SK-N-SH (cell line): ENCODE data around the gene HLA-DPB1. TPM values are rescaled to one million over a fixed set of nuclear protein-coding genes. Genes with fewer than 3 reads are reported as not detected.
"Not testable (repeated sequence)": the region's sequence is repeated elsewhere in the genome, so short reads cannot be mapped to it uniquely, and the experiment has no call there.

ENCODE experiments used
- CTCF ChIA-PET: fragments of 300-600, 350-600 bp; formaldehyde crosslinking; extraction: SDS; loops from one replicate; lab custom pipeline; 2021; lab: Yijun Ruan, JAX
- POLR2A ChIA-PET: fragments of 350-600 bp; sonication (Branson Sonifier 250); formaldehyde crosslinking; extraction: SDS; loops from one replicate; lab custom pipeline; 2020; ENCODE audit warnings: antibody characterized with exemption, inconsistent platforms; lab: Yijun Ruan, JAX
- DNase-seq: peaks from one replicate; pipeline ENCODE4 v3.0.0; 2012
- H2AFZ ChIP-seq: fragments of 200-600 bp; sonication (generic); 2 replicates; pipeline ENCODE4 v1.8.1; 2016; ENCODE audit warnings: antibody characterized with exemption, mild to moderate bottlenecking, low read depth
- H3F3A ChIP-seq: fragments of 200-600 bp; sonication (generic); replicated peaks from 2 replicates; pipeline ENCODE3; 2016; ENCODE audit warnings: antibody characterized with exemption, mild to moderate bottlenecking; ENCODE audit not compliant: insufficient read depth
- H3K27ac ChIP-seq, 2 experiments: fragments of 200-500 bp in 1 of 2; fragments of 200-600 bp in 1 of 2; sonication (Bioruptor generic) in 1 of 2; sonication (generic), shearing (Covaris generic) in 1 of 2; 2 replicates each; pipeline versions ENCODE4 v1.5.1 to v1.6.1; 2014 to 2016; ENCODE audit warnings: low read depth in 2 of 2, inconsistent platforms in 1 of 2, low read length in 1 of 2, mild to moderate bottlenecking in 1 of 2, mixed read lengths in 1 of 2
- H3K27me3 ChIP-seq: fragments of 200-600 bp; sonication (generic), shearing (Covaris generic); 2 replicates; pipeline ENCODE4 v1.6.1; 2016; ENCODE audit warnings: mixed run types; ENCODE audit not compliant: insufficient read depth
- H3K36me3 ChIP-seq, 2 experiments: fragments of 200-500 bp in 1 of 2; fragments of 200-600 bp in 1 of 2; sonication (Bioruptor generic) in 1 of 2; sonication (generic) in 1 of 2; replicated peaks in 1 of 2; 2 replicates each; pipeline versions ENCODE3 to v1.5.1; 2014 to 2016; ENCODE audit warnings: low read length in 1 of 2, mild to moderate bottlenecking in 1 of 2; ENCODE audit not compliant: insufficient read depth in 2 of 2, control insufficient read depth in 1 of 2
- H3K4me1 ChIP-seq, 2 experiments: fragments of 200-500 bp in 1 of 2; fragments of 200-600 bp in 1 of 2; sonication (Bioruptor generic) in 1 of 2; sonication (generic), shearing (Covaris generic) in 1 of 2; 2 replicates each; pipeline versions ENCODE4 v1.5.1 to v1.6.1; 2014 to 2016; ENCODE audit warnings: low read depth in 1 of 2, low read length in 1 of 2, mixed run types in 1 of 2; ENCODE audit not compliant: insufficient read depth in 2 of 2, control insufficient read depth in 1 of 2
- H3K4me2 ChIP-seq: fragments of 200-600 bp; sonication (generic), shearing (Covaris generic); 2 replicates; pipeline ENCODE4 v1.6.1; 2017; ENCODE audit warnings: mixed run types
- H3K4me3 ChIP-seq, 2 experiments: fragments of 200-500 bp in 1 of 2; fragments of 200-600 bp in 1 of 2; sonication (Bioruptor generic) in 1 of 2; sonication (generic), shearing (Covaris generic) in 1 of 2; 2 replicates each; pipeline versions ENCODE4 v1.5.1 to v1.8.1; 2014 to 2016; ENCODE audit warnings: low read depth in 2 of 2, inconsistent platforms in 1 of 2, low read length in 1 of 2, mild to moderate bottlenecking in 1 of 2, mixed read lengths in 1 of 2, moderate library complexity in 1 of 2
- H3K79me2 ChIP-seq: fragments of 200-600 bp; sonication (generic); 2 replicates; pipeline ENCODE4 v1.8.1; 2017; ENCODE audit warnings: mild to moderate bottlenecking; ENCODE audit not compliant: insufficient read depth
- H3K9ac ChIP-seq: fragments of 200-600 bp; sonication (generic); 2 replicates; pipeline ENCODE4 v1.6.1; 2017; ENCODE audit warnings: mixed run types
- H3K9me2 ChIP-seq: fragments of 200-600 bp; sonication (generic); 2 replicates; pipeline ENCODE4 v1.6.1; 2017; ENCODE audit warnings: mixed run types
- H3K9me3 ChIP-seq: fragments of 200-600 bp; sonication (generic); 2 replicates; pipeline ENCODE4 v1.6.1; 2017; ENCODE audit warnings: mixed run types, mild to moderate bottlenecking, moderate library complexity
- H4K20me1 ChIP-seq: fragments of 200-600 bp; sonication (generic); 2 replicates; pipeline ENCODE4 v1.6.1; 2017; ENCODE audit warnings: mild to moderate bottlenecking, mixed run types; ENCODE audit not compliant: insufficient read depth
- CHD2 ChIP-seq: fragments of 150-350 bp; IDR thresholded peaks from 2 replicates; pipeline ENCODE4 v1.6.1; 2018; ENCODE audit warnings: low read length; ENCODE audit not compliant: partially characterized antibody
- ELF1 ChIP-seq: IDR thresholded peaks from 2 replicates; pipeline ENCODE4 v1.4.0; 2012
- EP300 ChIP-seq, 2 experiments: IDR thresholded peaks; 2 replicates each; pipeline versions ENCODE4 v1.4.0 to v1.6.1; 2012; ENCODE audit warnings: borderline replicate concordance in 1 of 2, low read depth in 1 of 2, low read length in 1 of 2
- EZH2phosphoT487 ChIP-seq: fragments of 200-600 bp; sonication (generic); IDR thresholded peaks from 2 replicates; pipeline ENCODE4 v1.6.1; 2017; ENCODE audit warnings: low read depth, mixed run types, mild to moderate bottlenecking, antibody characterized with exemption, moderate library complexity, borderline replicate concordance
- FOSL2 ChIP-seq: IDR thresholded peaks from 2 replicates; pipeline ENCODE4 v1.4.0; 2012; ENCODE audit warnings: low read depth, mild to moderate bottlenecking, moderate library complexity, borderline replicate concordance
- FOXJ3 ChIP-seq: sonication (generic); formaldehyde crosslinking; IDR thresholded peaks from 2 replicates; pipeline ENCODE4 v1.5.1; 2020; ENCODE audit warnings: mild to moderate bottlenecking, missing genetic modification reagents
- GABPA ChIP-seq: IDR thresholded peaks from 2 replicates; pipeline ENCODE4 v1.4.0; 2012; ENCODE audit warnings: low read depth, mild to moderate bottlenecking
- GATA2 ChIP-seq: sonication (generic); formaldehyde crosslinking; IDR thresholded peaks from 2 replicates; pipeline ENCODE4 v1.5.0; 2020; ENCODE audit warnings: mild to moderate bottlenecking, missing genetic modification reagents
- JUND ChIP-seq: IDR thresholded peaks from 2 replicates; pipeline ENCODE4 v1.4.0; 2012
- MEF2A ChIP-seq: IDR thresholded peaks from 2 replicates; pipeline ENCODE4 v1.4.0; 2012; ENCODE audit warnings: low read depth, borderline replicate concordance
- POLR2AphosphoS5 ChIP-seq: IDR thresholded peaks from 2 replicates; pipeline ENCODE4 v1.6.1; 2012; ENCODE audit warnings: low read depth, low read length
- RCOR1 ChIP-seq: fragments of 150-350 bp; IDR thresholded peaks from 2 replicates; pipeline ENCODE4 v1.6.1; 2017; ENCODE audit warnings: antibody characterized with exemption, low read length
- RFX5 ChIP-seq: IDR thresholded peaks from 2 replicates; pipeline ENCODE4 v1.6.1; 2012; ENCODE audit warnings: mild to moderate bottlenecking, improper control_type of control experiment, low read length
- SIN3A ChIP-seq: IDR thresholded peaks from 2 replicates; pipeline ENCODE4 v1.6.1; 2012; ENCODE audit warnings: low read depth, mild to moderate bottlenecking, low read length, moderate library complexity, borderline replicate concordance
- TAF1 ChIP-seq: IDR thresholded peaks from 2 replicates; pipeline ENCODE4 v1.6.1; 2012; ENCODE audit warnings: low read depth, mild to moderate bottlenecking, low read length, moderate library complexity, borderline replicate concordance
- TCF12 ChIP-seq: IDR thresholded peaks from 2 replicates; pipeline ENCODE4 v1.4.0; 2012
- YY1 ChIP-seq: IDR thresholded peaks from 2 replicates; pipeline ENCODE4 v1.4.0; 2012; ENCODE audit warnings: low read depth, mild to moderate bottlenecking
- WGBS: methylation state at CpG from one replicate; pipeline ENCODE4 v1.1.6; 2017; ENCODE audit warnings: low lambda C conversion rate; 5-methylcytosine and 5-hydroxymethylcytosine counted together
- polyA plus RNA-seq, 3 experiments: library from polyadenylated mRNA; depleted of rRNA; stranded (reverse); fragments of >200 nt; gene quantifications; 2 replicates each; pipeline ENCODE4 v1.2.3, GENCODE V29; 2012
- TF ChIP-seq, protein P1 (sequence below): IDR thresholded peaks from 2 replicates; pipeline ENCODE4 v1.4.0; 2012; ENCODE audit warnings: low read depth, borderline replicate concordance
- TF ChIP-seq, protein P2 (sequence below): fragments of 200-600 bp; sonication (generic); IDR thresholded peaks from 2 replicates; pipeline ENCODE4 v1.6.1; 2017; ENCODE audit warnings: antibody characterized with exemption, mild to moderate bottlenecking, moderate library complexity

HLA-DPB1 gene
- polyA plus RNA-seq, 1 of the 3 experiments (the other 2 are of a cell fraction): 2.0 TPM

DNA sequence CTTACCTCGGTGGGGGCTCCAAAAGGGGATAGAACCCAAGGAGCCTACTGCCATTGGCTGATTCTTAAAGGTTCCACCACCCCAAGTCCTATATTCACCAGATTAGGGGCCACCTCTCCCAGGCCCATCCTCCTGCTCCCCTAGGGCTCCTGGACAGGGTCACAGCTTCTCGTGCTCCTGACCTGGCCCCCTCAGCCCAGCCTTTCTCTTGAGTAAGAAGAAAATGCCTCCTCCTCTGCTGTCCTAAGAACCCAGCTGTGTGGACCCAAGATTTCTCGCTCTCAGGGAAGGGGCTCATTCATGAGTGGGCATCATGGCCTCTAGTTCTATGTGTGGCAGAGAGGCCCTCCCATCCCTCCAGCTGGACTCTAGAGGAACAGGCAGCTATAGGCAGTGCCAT lies 16.6 kb downstream of the HLA-DPB1 start (continued):
- no peak for TF ChIP-seq CHD2
- TF ChIP-seq FOXJ3 (CRISPR knock-in tag): no peak
- TF ChIP-seq GATA2 (CRISPR knock-in tag): no peak
- TF ChIP-seq, all 33 proteins: peak for 0

DNA sequence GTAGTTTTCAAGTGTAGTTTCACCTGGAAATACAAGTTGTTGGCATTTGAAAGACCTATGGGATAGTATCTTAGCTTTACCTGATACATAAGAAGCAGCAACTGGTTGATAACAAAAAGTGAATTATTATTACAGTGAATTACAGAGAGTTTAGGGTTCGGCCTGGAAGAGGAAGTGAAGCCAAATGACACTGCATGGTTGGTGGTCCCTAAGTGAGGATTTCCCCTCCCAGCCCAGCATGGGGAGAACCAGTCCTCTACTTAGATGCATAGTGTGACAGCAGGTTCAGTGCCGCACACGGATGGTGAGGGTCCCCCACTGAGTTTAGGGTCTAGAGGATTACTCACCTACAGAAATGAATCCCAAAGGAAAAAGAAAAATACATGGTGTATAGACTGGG lies 18.1 kb downstream of the HLA-DPB1 start:
- TF ChIP-seq EZH2phosphoT487 (no peak), ELF1 (no peak), RCOR1 (no peak), SIN3A (no peak), RFX5 (no peak), POLR2AphosphoS5 (no peak), TCF12 (no peak)
- Histone ChIP-seq H3K36me3 (no peaks in the 10 kb centered on the region), H3K9me2 (no peaks in the 10 kb centered on the region), H3K79me2 (no peaks in the 10 kb centered on the region), H2AFZ (no peak overlapping the region), H3K4me3 (no peak overlapping the region), H3K4me1 (no peaks in the 10 kb centered on the region), H3K27me3 (peaks cover 37% of the 10 kb centered on the region; the same call in 1 of the 2 replicates), H3K9me3 (no peaks in the 10 kb centered on the region), H3K9ac (no peak overlapping the region), H3K27ac (no peak overlapping the region), H3K4me2 (no peak overlapping the region), H3F3A (no peaks in the 10 kb centered on the region), H4K20me1 (no peaks in the 10 kb centered on the region)
- no peak for DNase-seq
- POLR2A ChIA-PET: no interaction called here
- CTCF ChIA-PET: no interaction called here
- 2% methylated on average over 3 of the region's 3 CpGs for WGBS

DNA sequence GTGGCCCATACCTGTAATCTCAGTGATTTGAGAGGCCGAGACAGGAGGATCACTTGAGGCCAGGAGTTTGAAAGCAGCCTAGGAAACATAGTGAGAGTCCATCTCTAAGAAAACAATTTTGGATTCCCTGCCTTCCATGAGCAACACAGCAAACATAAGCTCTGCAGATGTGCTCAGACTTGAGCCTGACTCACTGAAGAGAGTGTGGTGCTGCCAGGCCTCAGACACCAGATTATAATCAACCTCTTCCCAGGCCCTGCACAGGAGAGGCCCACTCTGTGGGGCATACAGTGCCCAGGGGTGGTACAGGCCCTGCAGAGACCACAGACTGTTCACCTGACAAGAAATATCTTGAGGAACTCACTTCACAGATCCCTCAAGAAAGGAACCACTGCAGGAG lies 19.9 kb downstream of the HLA-DPB1 start:
- no peaks in the 10 kb centered on the region for H3K9me3 ChIP-seq
- POLR2A ChIA-PET: no interaction called here
- H2AFZ ChIP-seq: no peak overlapping the region
- no peaks in the 10 kb centered on the region for H3K4me1 ChIP-seq
- no peaks in the 10 kb centered on the region for H3K79me2 ChIP-seq
- WGBS: 0% methylated on average over 1 of the region's 1 CpG
- no peaks in the 10 kb centered on the region for H4K20me1 ChIP-seq
- no peaks in the 10 kb centered on the region for H3K9me2 ChIP-seq
- no peak for DNase-seq
- no peak overlapping the region for H3K27ac ChIP-seq
- TF ChIP-seq JUND: no peak
- TF ChIP-seq RFX5: no peak
- no peak for TF ChIP-seq TAF1
- no peak for TF ChIP-seq FOSL2
- no peak for TF ChIP-seq GABPA
- no peak for TF ChIP-seq MEF2A
- TF ChIP-seq, protein P1, sequence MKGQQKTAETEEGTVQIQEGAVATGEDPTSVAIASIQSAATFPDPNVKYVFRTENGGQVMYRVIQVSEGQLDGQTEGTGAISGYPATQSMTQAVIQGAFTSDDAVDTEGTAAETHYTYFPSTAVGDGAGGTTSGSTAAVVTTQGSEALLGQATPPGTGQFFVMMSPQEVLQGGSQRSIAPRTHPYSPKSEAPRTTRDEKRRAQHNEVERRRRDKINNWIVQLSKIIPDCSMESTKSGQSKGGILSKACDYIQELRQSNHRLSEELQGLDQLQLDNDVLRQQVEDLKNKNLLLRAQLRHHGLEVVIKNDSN: no peak
- no peak for TF ChIP-seq YY1
- no peak for TF ChIP-seq EP300 (IDR thresholded peaks at IDR 0.05; ENCODE audit: borderline replicate concordance in 1 of 2, low read depth in 1 of 2, low read length in 1 of 2)
- TF ChIP-seq FOXJ3 (CRISPR knock-in tag): no peak
- TF ChIP-seq, protein P2, sequence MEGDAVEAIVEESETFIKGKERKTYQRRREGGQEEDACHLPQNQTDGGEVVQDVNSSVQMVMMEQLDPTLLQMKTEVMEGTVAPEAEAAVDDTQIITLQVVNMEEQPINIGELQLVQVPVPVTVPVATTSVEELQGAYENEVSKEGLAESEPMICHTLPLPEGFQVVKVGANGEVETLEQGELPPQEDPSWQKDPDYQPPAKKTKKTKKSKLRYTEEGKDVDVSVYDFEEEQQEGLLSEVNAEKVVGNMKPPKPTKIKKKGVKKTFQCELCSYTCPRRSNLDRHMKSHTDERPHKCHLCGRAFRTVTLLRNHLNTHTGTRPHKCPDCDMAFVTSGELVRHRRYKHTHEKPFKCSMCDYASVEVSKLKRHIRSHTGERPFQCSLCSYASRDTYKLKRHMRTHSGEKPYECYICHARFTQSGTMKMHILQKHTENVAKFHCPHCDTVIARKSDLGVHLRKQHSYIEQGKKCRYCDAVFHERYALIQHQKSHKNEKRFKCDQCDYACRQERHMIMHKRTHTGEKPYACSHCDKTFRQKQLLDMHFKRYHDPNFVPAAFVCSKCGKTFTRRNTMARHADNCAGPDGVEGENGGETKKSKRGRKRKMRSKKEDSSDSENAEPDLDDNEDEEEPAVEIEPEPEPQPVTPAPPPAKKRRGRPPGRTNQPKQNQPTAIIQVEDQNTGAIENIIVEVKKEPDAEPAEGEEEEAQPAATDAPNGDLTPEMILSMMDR: no peak
- TF ChIP-seq TCF12: no peak
- TF ChIP-seq, all 33 proteins: peak for 0
- CTCF ChIA-PET: interaction anchor here (2.4 kb wide), 1 partner anchor 22 kb away, joined by 8 read pairs; no protein-coding TSS in a partner anchor
- Histone ChIP-seq H3F3A (no peaks in the 10 kb centered on the region), H3K9ac (no peak overlapping the region), H3K4me3 (no peak overlapping the region), H3K27me3 (peaks cover 32% of the 10 kb centered on the region; the same call in 1 of the 2 replicates), H3K4me2 (no peak overlapping the region), H3K36me3 (no peaks in the 10 kb centered on the region)

DNA sequence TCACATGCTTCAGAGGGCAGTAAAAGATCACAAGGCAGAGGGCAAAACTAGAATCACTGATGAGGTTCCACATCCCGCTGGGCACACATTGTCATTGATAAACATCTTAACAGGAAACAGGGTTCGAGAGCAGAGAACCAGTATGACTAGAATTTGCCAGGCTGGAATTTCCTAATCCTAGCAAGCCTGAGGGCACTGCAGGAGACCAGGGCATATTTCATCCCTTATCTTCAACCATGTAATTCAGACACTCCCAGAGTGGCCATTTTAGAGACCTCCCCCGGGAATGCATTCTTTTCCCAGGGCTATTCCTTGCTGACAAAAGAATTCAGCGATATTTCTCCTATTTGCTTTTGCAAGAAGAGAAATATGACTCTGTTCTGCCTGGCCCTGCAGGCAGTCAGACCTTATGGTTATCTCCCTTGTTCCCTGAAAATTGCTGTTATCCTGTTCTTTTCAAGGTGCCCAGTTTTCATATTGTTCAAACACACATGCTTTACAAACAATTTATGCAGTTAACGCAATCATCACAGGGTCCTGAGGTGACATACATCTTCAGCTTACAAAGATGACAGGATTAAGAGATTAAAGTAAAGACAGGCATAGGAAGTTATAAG lies 25.4 kb downstream of the HLA-DPB1 start:
- H3K4me3 ChIP-seq, H3K27ac ChIP-seq, CTCF ChIA-PET, H3K79me2 ChIP-seq, H3K9me2 ChIP-seq, H3F3A ChIP-seq, H3K9ac ChIP-seq, H3K36me3 ChIP-seq, H3K27me3 ChIP-seq, DNase-seq, H4K20me1 ChIP-seq, H3K4me2 ChIP-seq, H3K9me3 ChIP-seq, POLR2A ChIA-PET, H2AFZ ChIP-seq, H3K4me1 ChIP-seq: not testable (repeated sequence)
- WGBS: 4% methylated on average over 5 of the region's 5 CpGs
